Osteoblast (primary cell): ENCODE data around the gene SLC16A9. TPM values are rescaled to one million over a fixed set of nuclear protein-coding genes. Genes with fewer than 3 reads are reported as not detected.

Source experiments
- DNase-seq: peaks from one replicate; pipeline ENCODE4 v3.0.0; 2011; ENCODE audit warnings: low spot score, mixed read lengths; ENCODE audit not compliant: insufficient read length; ENCODE audit errors: missing footprints
- H2AFZ ChIP-seq: 2 replicates; pipeline ENCODE4 v1.6.0; 2011; ENCODE audit warnings: mild to moderate bottlenecking, low read length
- H3K27ac ChIP-seq: 2 replicates; pipeline ENCODE4 v1.5.1; 2011; ENCODE audit warnings: mild to moderate bottlenecking, low read depth, low read length, moderate library complexity
- H3K27me3 ChIP-seq: 2 replicates; pipeline ENCODE4 v1.6.0; 2012; ENCODE audit warnings: mild to moderate bottlenecking, control low read depth, inconsistent platforms, low read length, moderate library complexity; ENCODE audit not compliant: insufficient read depth
- H3K36me3 ChIP-seq: 2 replicates; pipeline ENCODE4 v1.5.1; 2011; ENCODE audit warnings: mild to moderate bottlenecking, low read length, control low read depth, moderate library complexity; ENCODE audit not compliant: insufficient read depth
- H3K4me1 ChIP-seq: 2 replicates; pipeline ENCODE4 v1.5.1; 2011; ENCODE audit warnings: mild to moderate bottlenecking, low read length, control low read depth, moderate library complexity; ENCODE audit not compliant: insufficient read depth
- H3K4me2 ChIP-seq: 2 replicates; pipeline ENCODE4 v1.6.0; 2011; ENCODE audit warnings: mild to moderate bottlenecking, low read length; ENCODE audit not compliant: insufficient read depth
- H3K4me3 ChIP-seq: fragments of 200-600 bp; sonication (generic); 3 replicates; pipeline ENCODE4 v1.5.1; 2012; ENCODE audit warnings: mild to moderate bottlenecking, low read length, inconsistent platforms; ENCODE audit not compliant: insufficient read depth
- H3K79me2 ChIP-seq: 2 replicates; pipeline ENCODE4 v1.6.0; 2012; ENCODE audit warnings: mild to moderate bottlenecking, low read length, control low read depth, inconsistent platforms; ENCODE audit not compliant: insufficient read depth
- H3K9me3 ChIP-seq: 2 replicates; pipeline ENCODE4 v1.5.1; 2011; ENCODE audit warnings: low read depth, low read length, control low read depth
- H4K20me1 ChIP-seq: 2 replicates; pipeline ENCODE4 v1.6.0; 2012; ENCODE audit warnings: mild to moderate bottlenecking, low read length, control low read depth; ENCODE audit not compliant: insufficient read depth
- total RNA-seq: library from RNA; depleted of rRNA; stranded (reverse); fragments of >200 nt; gene quantifications from 2 replicates; pipeline ENCODE4 v1.2.3, GENCODE V29; 2012
- TF ChIP-seq, protein P1 (sequence below): IDR thresholded peaks from 2 replicates; pipeline ENCODE4 v1.5.1; 2011; ENCODE audit warnings: mild to moderate bottlenecking, low read depth, low read length, moderate library complexity; ENCODE audit errors: extremely low read depth

The SLC16A9 gene, protein sequence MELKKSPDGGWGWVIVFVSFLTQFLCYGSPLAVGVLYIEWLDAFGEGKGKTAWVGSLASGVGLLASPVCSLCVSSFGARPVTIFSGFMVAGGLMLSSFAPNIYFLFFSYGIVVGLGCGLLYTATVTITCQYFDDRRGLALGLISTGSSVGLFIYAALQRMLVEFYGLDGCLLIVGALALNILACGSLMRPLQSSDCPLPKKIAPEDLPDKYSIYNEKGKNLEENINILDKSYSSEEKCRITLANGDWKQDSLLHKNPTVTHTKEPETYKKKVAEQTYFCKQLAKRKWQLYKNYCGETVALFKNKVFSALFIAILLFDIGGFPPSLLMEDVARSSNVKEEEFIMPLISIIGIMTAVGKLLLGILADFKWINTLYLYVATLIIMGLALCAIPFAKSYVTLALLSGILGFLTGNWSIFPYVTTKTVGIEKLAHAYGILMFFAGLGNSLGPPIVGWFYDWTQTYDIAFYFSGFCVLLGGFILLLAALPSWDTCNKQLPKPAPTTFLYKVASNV
- 0.72 and 1.2 TPM in 2 replicates for total RNA-seq

DNA sequence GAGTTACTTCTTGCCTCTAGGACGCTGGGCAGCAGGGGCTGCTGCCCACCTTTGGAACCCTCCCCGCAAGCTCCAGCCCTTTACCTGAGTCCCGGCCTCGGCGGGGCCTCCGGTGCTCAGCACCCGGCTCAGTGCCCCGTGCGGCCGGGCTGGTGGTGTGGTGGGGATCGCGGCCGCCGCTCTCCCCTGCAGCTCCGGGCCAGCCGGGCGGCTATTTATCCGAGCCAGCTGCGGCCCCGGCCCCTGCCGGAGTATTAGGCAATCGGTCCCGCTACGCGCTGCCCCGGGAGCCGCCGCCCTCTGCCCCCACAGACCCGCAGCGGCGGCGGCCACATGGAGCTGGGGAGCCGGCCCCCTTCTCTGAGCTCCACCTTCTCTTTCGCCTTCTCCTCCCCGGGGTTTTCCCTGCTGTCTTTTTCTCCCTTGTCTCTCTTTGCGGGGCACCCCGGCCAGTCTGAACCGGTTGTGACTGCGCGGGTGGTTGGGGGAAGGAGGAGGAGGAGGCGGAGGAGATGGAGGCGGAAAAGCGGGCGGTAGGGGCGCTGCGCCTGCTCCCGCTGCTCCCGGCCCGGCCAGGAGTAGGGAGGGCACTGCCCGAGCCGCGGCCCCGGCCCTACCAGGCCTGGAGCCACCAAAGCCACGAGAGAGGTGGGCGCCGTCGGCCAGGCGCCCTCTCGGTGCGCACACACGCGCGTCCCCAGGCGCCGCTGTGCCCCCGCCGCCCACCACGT, at the start of gene SLC16A9:
Gene SLC16A9, minus strand, starts transcription at position 456 of the 731 bp plus-strand sequence. CDS start 25,559 bp downstream, outside the sequence.
- no peak within 1 kb of the TSS for H3K27ac ChIP-seq
- peak; percentile 94 for DNase-seq
- H4K20me1 ChIP-seq, result no peaks in the 10 kb centered on the region
- H3K27me3 ChIP-seq, result peaks cover 31% of the 10 kb centered on the region
- TF ChIP-seq, protein P1, sequence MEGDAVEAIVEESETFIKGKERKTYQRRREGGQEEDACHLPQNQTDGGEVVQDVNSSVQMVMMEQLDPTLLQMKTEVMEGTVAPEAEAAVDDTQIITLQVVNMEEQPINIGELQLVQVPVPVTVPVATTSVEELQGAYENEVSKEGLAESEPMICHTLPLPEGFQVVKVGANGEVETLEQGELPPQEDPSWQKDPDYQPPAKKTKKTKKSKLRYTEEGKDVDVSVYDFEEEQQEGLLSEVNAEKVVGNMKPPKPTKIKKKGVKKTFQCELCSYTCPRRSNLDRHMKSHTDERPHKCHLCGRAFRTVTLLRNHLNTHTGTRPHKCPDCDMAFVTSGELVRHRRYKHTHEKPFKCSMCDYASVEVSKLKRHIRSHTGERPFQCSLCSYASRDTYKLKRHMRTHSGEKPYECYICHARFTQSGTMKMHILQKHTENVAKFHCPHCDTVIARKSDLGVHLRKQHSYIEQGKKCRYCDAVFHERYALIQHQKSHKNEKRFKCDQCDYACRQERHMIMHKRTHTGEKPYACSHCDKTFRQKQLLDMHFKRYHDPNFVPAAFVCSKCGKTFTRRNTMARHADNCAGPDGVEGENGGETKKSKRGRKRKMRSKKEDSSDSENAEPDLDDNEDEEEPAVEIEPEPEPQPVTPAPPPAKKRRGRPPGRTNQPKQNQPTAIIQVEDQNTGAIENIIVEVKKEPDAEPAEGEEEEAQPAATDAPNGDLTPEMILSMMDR, result peak; percentile 7
- no peaks in the 10 kb centered on the region for H3K4me1 ChIP-seq
- H2AFZ ChIP-seq, result peak within 1 kb of the TSS; percentile 67
- H3K36me3 ChIP-seq, result no peaks in the 10 kb centered on the region
- H3K9me3 ChIP-seq, result no peaks in the 10 kb centered on the region
- no peaks in the 10 kb centered on the region for H3K79me2 ChIP-seq
- H3K4me2 ChIP-seq, result peak within 1 kb of the TSS; percentile 80
- peak within 1 kb of the TSS; percentile 71 for H3K4me3 ChIP-seq

DNA sequence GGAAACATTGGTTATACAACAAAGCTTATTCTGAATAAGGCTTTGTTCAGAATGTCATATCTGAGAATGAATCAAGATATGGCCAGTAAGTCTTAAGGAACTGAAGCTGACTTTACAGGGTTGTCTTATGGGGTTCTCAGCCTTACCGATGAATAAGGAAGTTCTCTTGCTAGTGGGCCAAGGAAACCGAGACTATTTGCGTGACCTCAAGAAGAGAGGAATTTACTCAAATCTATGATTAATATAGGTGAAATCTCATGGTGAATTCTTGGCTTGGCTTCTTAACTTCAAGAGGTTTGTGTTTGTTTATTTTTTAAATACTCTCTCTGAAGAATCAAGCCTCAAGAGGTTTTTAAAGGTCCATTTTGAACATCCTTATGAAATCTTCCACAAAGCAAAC, 48.3 kb upstream of the SLC16A9 start:
- TF ChIP-seq, protein P1, result no peak

DNA sequence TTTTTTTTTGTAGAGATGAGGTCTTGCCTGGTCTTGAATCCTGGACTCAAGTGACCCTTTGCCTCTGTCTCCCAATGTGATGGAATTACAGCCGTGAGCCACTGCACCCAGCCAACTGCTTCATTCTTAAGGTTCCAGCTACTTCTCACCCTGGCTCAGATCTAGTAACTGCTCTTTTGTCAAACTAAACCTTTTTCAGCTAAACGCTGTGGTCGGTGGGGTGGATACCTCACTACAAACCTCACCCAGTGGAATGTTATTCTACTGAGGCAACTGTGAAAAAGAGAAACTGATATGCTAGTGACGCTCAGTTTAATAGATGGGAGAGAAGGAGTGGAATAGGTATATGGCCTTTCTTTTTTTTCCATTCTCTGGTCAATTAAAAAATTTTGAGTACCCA, 45.3 kb upstream of the SLC16A9 start:
- no peaks in the 10 kb centered on the region for H3K36me3 ChIP-seq
- H2AFZ ChIP-seq, result no peak overlapping the region
- no peak overlapping the region for H3K27ac ChIP-seq
- no peaks in the 10 kb centered on the region for H4K20me1 ChIP-seq
- H3K4me2 ChIP-seq, result no peak overlapping the region
- no peak overlapping the region for H3K4me3 ChIP-seq
- TF ChIP-seq, protein P1, result no peak
- H3K4me1 ChIP-seq, result no peaks in the 10 kb centered on the region
- H3K9me3 ChIP-seq, result no peaks in the 10 kb centered on the region
- H3K27me3 ChIP-seq, result no peaks in the 10 kb centered on the region
- DNase-seq, result no peak
- no peaks in the 10 kb centered on the region for H3K79me2 ChIP-seq

More for the DNA sequence above, 48.3 kb upstream of the SLC16A9 start:
- Histone ChIP-seq H4K20me1 (no peaks in the 10 kb centered on the region), H3K27ac (peak overlapping the region; percentile 42), H3K4me2 (peak overlapping the region; percentile 2), H3K27me3 (no peaks in the 10 kb centered on the region), H3K4me3 (no peak overlapping the region), H3K79me2 (no peaks in the 10 kb centered on the region), H3K4me1 (no peaks in the 10 kb centered on the region), H3K36me3 (no peaks in the 10 kb centered on the region), H3K9me3 (no peaks in the 10 kb centered on the region), H2AFZ (no peak overlapping the region)
- no peak for DNase-seq

DNA sequence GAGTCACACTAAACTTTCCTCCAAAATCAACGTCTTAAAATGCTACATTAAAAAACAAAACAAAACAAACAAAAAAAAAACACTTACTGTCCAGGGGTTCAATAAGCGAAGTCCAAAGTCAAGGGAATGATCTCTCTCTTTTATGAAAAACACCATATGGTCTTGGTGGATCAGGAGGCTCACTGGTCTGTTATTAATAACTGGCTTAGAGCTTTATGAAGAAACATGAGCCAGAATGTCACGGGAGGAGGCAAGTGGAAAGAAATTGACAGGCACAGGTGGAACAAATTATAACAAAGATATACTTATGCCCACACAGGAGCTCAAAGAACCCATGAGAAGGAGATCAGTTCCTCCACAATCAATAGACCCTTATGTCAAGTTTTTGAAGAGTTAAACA, 43.6 kb upstream of the SLC16A9 start, which contains the start of gene MRLN:
Gene MRLN, minus strand, starts transcription at position 189 of the 400 bp plus-strand sequence.
- Histone ChIP-seq H4K20me1 (no peaks in the 10 kb centered on the region), H3K4me3 (no peak within 1 kb of the TSS)
- TF ChIP-seq, protein P1, result no peak

More for the DNA sequence above, 43.6 kb upstream of the SLC16A9 start, which contains the start of gene MRLN:
- no peaks in the 10 kb centered on the region for H3K36me3 ChIP-seq
- H3K27me3 ChIP-seq, result no peaks in the 10 kb centered on the region
- H2AFZ ChIP-seq, result no peak within 1 kb of the TSS
- no peaks in the 10 kb centered on the region for H3K79me2 ChIP-seq
- no peaks in the 10 kb centered on the region for H3K9me3 ChIP-seq
- no peak within 1 kb of the TSS for H3K27ac ChIP-seq
- H3K4me2 ChIP-seq, result no peak within 1 kb of the TSS
- DNase-seq, result no peak
- no peaks in the 10 kb centered on the region for H3K4me1 ChIP-seq
